ENCODE measurements around the gene TEX9. TPM values are rescaled to one million over a fixed set of nuclear protein-coding genes. Genes with fewer than 3 reads are reported as not detected.

TEX9 gene
- total and polyA plus RNA-seq, 5 donors from 2014 or later, result 0.53 to 1.2 (median 0.90) TPM; not detected in 1

- no peak for ATAC-seq (ENCODE audit: low read depth in 2 of 2)
- Histone ChIP-seq H3K9me3 (ENCODE audit: control insufficient read depth in 2 of 2, low read length in 2 of 2) (no peaks in the 10 kb centered on the region), H3K36me3 (ENCODE audit: control insufficient read depth, insufficient read depth, low read length) (no peaks in the 10 kb centered on the region), H3K4me1 (ENCODE audit: control insufficient read depth, insufficient read depth, low read length, poor library complexity, severe bottlenecking) (no peaks in the 10 kb centered on the region), H3K4me3 (ENCODE audit: low read depth, low read length) (no peak overlapping the region), H3K27ac (ENCODE audit: insufficient read depth, low read length, poor library complexity, severe bottlenecking) (no peak overlapping the region), H3K27me3 (ENCODE audit: control insufficient read depth, insufficient read depth, low read length) (peaks cover 9% of the 10 kb centered on the region)
- H3K4me3 Mint-ChIP-seq, result no peak overlapping the region
- peaks cover 0 to 2% (median 0%) of the 10 kb centered on the region in 7 donors for H3K9me3 Mint-ChIP-seq
- peaks cover 17% of the 10 kb centered on the region for H3K27me3 Mint-ChIP-seq
- H3K27ac Mint-ChIP-seq, result no peak overlapping the region
- no peak for DNase-seq
- peaks cover 9 to 12% (median 10%) of the 10 kb centered on the region in 4 donors for H3K4me1 Mint-ChIP-seq
- no peaks in the 10 kb centered on the region for H3K36me3 Mint-ChIP-seq
Observed at GRCh38 chr15:56471440-56472069, 106.3 kb downstream of the TEX9 start.

- DNase-seq (no peak), ATAC-seq (ENCODE audit: low read depth in 2 of 2) (no peak)
- Histone ChIP-seq H3K4me3 (ENCODE audit: low read depth, low read length) (no peak overlapping the region), H3K9me3 (ENCODE audit: control insufficient read depth in 2 of 2, low read length in 2 of 2) (no peaks in the 10 kb centered on the region), H3K27ac (ENCODE audit: insufficient read depth, low read length, poor library complexity, severe bottlenecking) (no peak overlapping the region), H3K27me3 (ENCODE audit: control insufficient read depth, insufficient read depth, low read length) (peaks cover 9% of the 10 kb centered on the region), H3K4me1 (ENCODE audit: control insufficient read depth, insufficient read depth, low read length, poor library complexity, severe bottlenecking) (no peaks in the 10 kb centered on the region), H3K36me3 (ENCODE audit: control insufficient read depth, insufficient read depth, low read length) (no peaks in the 10 kb centered on the region)
- peaks cover 9 to 12% (median 10%) of the 10 kb centered on the region in 4 donors for H3K4me1 Mint-ChIP-seq
- no peak overlapping the region for H3K27ac Mint-ChIP-seq
- no peak overlapping the region for H3K4me3 Mint-ChIP-seq
- no peaks in the 10 kb centered on the region for H3K36me3 Mint-ChIP-seq
- H3K27me3 Mint-ChIP-seq, result peaks cover 16% of the 10 kb centered on the region
- H3K9me3 Mint-ChIP-seq, result peaks cover 0 to 2% (median 0%) of the 10 kb centered on the region in 7 donors
Observed at GRCh38 chr15:56472278-56472677, 107.1 kb downstream of the TEX9 start.

- Histone ChIP-seq H3K36me3 (ENCODE audit: control insufficient read depth, insufficient read depth, low read length) (no peaks in the 10 kb centered on the region), H3K27me3 (ENCODE audit: control insufficient read depth, insufficient read depth, low read length) (peaks cover 10% of the 10 kb centered on the region), H3K4me3 (ENCODE audit: low read depth, low read length) (no peak overlapping the region), H3K4me1 (ENCODE audit: control insufficient read depth, insufficient read depth, low read length, poor library complexity, severe bottlenecking) (no peaks in the 10 kb centered on the region), H3K9me3 (ENCODE audit: control insufficient read depth in 2 of 2, low read length in 2 of 2) (no peaks in the 10 kb centered on the region), H3K27ac (ENCODE audit: insufficient read depth, low read length, poor library complexity, severe bottlenecking) (no peak overlapping the region)
- no peak overlapping the region for H3K27ac Mint-ChIP-seq
- no peaks in the 10 kb centered on the region for H3K36me3 Mint-ChIP-seq
- H3K4me3 Mint-ChIP-seq, result no peak overlapping the region
- H3K9me3 Mint-ChIP-seq, result peaks cover 0 to 2% (median 0%) of the 10 kb centered on the region in 7 donors
- ATAC-seq (ENCODE audit: low read depth in 2 of 2), result no peak
- peaks cover 8 to 11% (median 9%) of the 10 kb centered on the region in 4 donors for H3K4me1 Mint-ChIP-seq
- H3K27me3 Mint-ChIP-seq, result peaks cover 19% of the 10 kb centered on the region
- no peak for DNase-seq
Observed at GRCh38 chr15:56473017-56473416, 107.8 kb downstream of the TEX9 start.

GRCh38 chr15:56475351-56475750 is 110.1 kb downstream of the TEX9 start:
- Histone ChIP-seq H3K9me3 (ENCODE audit: control insufficient read depth in 2 of 2, low read length in 2 of 2) (no peaks in the 10 kb centered on the region), H3K27ac (ENCODE audit: insufficient read depth, low read length, poor library complexity, severe bottlenecking) (no peak overlapping the region), H3K4me1 (ENCODE audit: control insufficient read depth, insufficient read depth, low read length, poor library complexity, severe bottlenecking) (no peaks in the 10 kb centered on the region), H3K4me3 (ENCODE audit: low read depth, low read length) (no peak overlapping the region), H3K36me3 (ENCODE audit: control insufficient read depth, insufficient read depth, low read length) (no peaks in the 10 kb centered on the region), H3K27me3 (ENCODE audit: control insufficient read depth, insufficient read depth, low read length) (peaks cover 8% of the 10 kb centered on the region)
- H3K9me3 Mint-ChIP-seq, result peaks cover 0 to 6% (median 0%) of the 10 kb centered on the region in 7 donors
- no peak overlapping the region for H3K27ac Mint-ChIP-seq
- no peak overlapping the region for H3K4me3 Mint-ChIP-seq
- H3K27me3 Mint-ChIP-seq, result peaks cover 30% of the 10 kb centered on the region
- peaks cover 0 to 3% (median 0%) of the 10 kb centered on the region in 4 donors for H3K4me1 Mint-ChIP-seq
- ATAC-seq (ENCODE audit: low read depth in 2 of 2) (no peak), DNase-seq (no peak)
- no peaks in the 10 kb centered on the region for H3K36me3 Mint-ChIP-seq

Other genes with a start within 250 kb of the TEX9 start
- gene RFX7, start 121.5 kb upstream of the TEX9 start, total RNA-seq, result 41.2 TPM
- 1 to 10 TPM; 4.2 to 5.6 (median 5.0) TPM for gene RFX7, start 121.5 kb upstream of the TEX9 start, polyA plus RNA-seq
- gene MNS1, start 99.7 kb downstream of the TEX9 start, total RNA-seq, result not detected
- not detected for gene MNS1, start 99.7 kb downstream of the TEX9 start, polyA plus RNA-seq

All from CD4-positive, CD25-positive, alpha-beta regulatory T cell (primary cell).